Hepatocyte (in vitro differentiated cells): Measurements from ENCODE around the gene ZNF488. TPM values are rescaled to one million over a fixed set of nuclear protein-coding genes. Genes with fewer than 3 reads are reported as not detected.

Experiments
- DNase-seq: peaks from one replicate; pipeline ENCODE4 v3.0.0-alpha.2; 2016; ENCODE audit warnings: low spot score
- H2AFZ ChIP-seq: fragments of 200-600 bp; sonication (generic); 2 replicates; pipeline ENCODE4 v1.6.0; 2016; ENCODE audit warnings: antibody characterized with exemption, mild to moderate bottlenecking
- H3K27ac ChIP-seq: fragments of 200-600 bp; sonication (generic); 2 replicates; pipeline ENCODE4 v1.5.1; 2016; ENCODE audit warnings: mild to moderate bottlenecking
- H3K27me3 ChIP-seq: fragments of 200-600 bp; sonication (generic); 2 replicates; pipeline ENCODE4 v1.6.1; 2016
- H3K36me3 ChIP-seq: fragments of 200-600 bp; sonication (generic); replicated peaks from 2 replicates; pipeline ENCODE4 v1.5.1; 2016; ENCODE audit warnings: low read depth; ENCODE audit not compliant: insufficient read depth
- H3K4me1 ChIP-seq: fragments of 200-600 bp; sonication (generic); 2 replicates; pipeline ENCODE4 v1.5.1; 2016; ENCODE audit warnings: mild to moderate bottlenecking, moderate library complexity; ENCODE audit not compliant: insufficient read depth
- H3K4me2 ChIP-seq: fragments of 200-600 bp; sonication (generic); 2 replicates; pipeline ENCODE4 v1.6.0; 2016
- H3K4me3 ChIP-seq: fragments of 200-600 bp; sonication (generic); 2 replicates; pipeline ENCODE4 v1.5.1; 2016; ENCODE audit warnings: mild to moderate bottlenecking
- H3K79me2 ChIP-seq: fragments of 200-600 bp; sonication (generic); 2 replicates; pipeline ENCODE4 v1.6.0; 2017; ENCODE audit warnings: mild to moderate bottlenecking
- H3K9me2 ChIP-seq: fragments of 200-600 bp; sonication (generic); replicated peaks from 2 replicates; pipeline ENCODE4 v1.6.0; 2017; ENCODE audit warnings: mild to moderate bottlenecking; ENCODE audit not compliant: insufficient read depth
- H3K9me3 ChIP-seq: fragments of 200-600 bp; sonication (generic); 2 replicates; pipeline ENCODE4 v1.5.1; 2016; ENCODE audit warnings: low read depth, mild to moderate bottlenecking
- H4K20me1 ChIP-seq: fragments of 200-600 bp; sonication (generic); 2 replicates; pipeline ENCODE4 v1.6.0; 2016; ENCODE audit warnings: mild to moderate bottlenecking; ENCODE audit not compliant: insufficient read depth, poor library complexity, severe bottlenecking
- CTCF ChIP-seq: fragments of 200-600 bp; sonication (generic); IDR thresholded peaks from 2 replicates; pipeline ENCODE4 v1.5.1; 2016; ENCODE audit warnings: antibody characterized with exemption, mild to moderate bottlenecking; ENCODE audit not compliant: poor library complexity
- EZH2 ChIP-seq: fragments of 200-600 bp; sonication (generic); IDR thresholded peaks from 2 replicates; pipeline ENCODE4 v1.6.1; 2016; ENCODE audit warnings: antibody characterized with exemption, mild to moderate bottlenecking, borderline replicate concordance
- EZH2phosphoT487 ChIP-seq: fragments of 200-600 bp; sonication (generic); IDR thresholded peaks from one replicate; pipeline ENCODE4 v1.6.1; 2018; ENCODE audit warnings: antibody characterized with exemption, mild to moderate bottlenecking, low read depth, moderate library complexity; ENCODE audit not compliant: unreplicated experiment, severe bottlenecking
- WGBS: methylation state at CpG from one replicate; pipeline ENCODE4 v1.1.6; 2016; ENCODE audit warnings: low lambda C conversion rate; ENCODE audit errors: missing lambda C conversion rate; 5-methylcytosine and 5-hydroxymethylcytosine counted together
- polyA plus RNA-seq: library from polyadenylated mRNA; unstranded; fragments of >200 nt; fragmentation: Nextera tagmentation; extraction: Ambion mirVana; gene quantifications from 2 replicates; pipeline ENCODE4 v1.2.1, GENCODE V29; 2016
- total RNA-seq: library from RNA; depleted of rRNA; stranded (reverse); fragments of >200 nt; gene quantifications from 2 replicates; pipeline ENCODE4 v1.2.3, GENCODE V29; 2014

Gene ZNF488
- total and polyA plus RNA-seq, 2 experiments from 2014 or later = 1.2 to 2.5 TPM

- Histone ChIP-seq H3K36me3 (no peaks in the 10 kb centered on the region), H3K4me3 (no peak overlapping the region), H3K4me1 (no peaks in the 10 kb centered on the region), H3K27me3 (no peaks in the 10 kb centered on the region), H2AFZ (no peak overlapping the region), H4K20me1 (no peaks in the 10 kb centered on the region), H3K27ac (no peak overlapping the region), H3K4me2 (no peak overlapping the region), H3K9me3 (no peaks in the 10 kb centered on the region), H3K79me2 (no peaks in the 10 kb centered on the region), H3K9me2 (no peaks in the 10 kb centered on the region)
- no peak for DNase-seq
- WGBS = 96% methylated on average over 6 of the region's 6 CpGs
- TF ChIP-seq EZH2 (no peak), EZH2phosphoT487 (no peak), CTCF (no peak)
Measured at GRCh38 chr10:47415520-47416304, 31.6 kb upstream of the ZNF488 start.

GRCh38 chr10:47414752-47415519, 30.8 kb upstream of the ZNF488 start:
- no peak overlapping the region for H3K27ac ChIP-seq
- no peak overlapping the region for H2AFZ ChIP-seq
- WGBS = 90% methylated on average over 19 of the region's 19 CpGs
- TF ChIP-seq EZH2 (no peak), CTCF (no peak), EZH2phosphoT487 (no peak)
- no peaks in the 10 kb centered on the region for H3K4me1 ChIP-seq
- no peaks in the 10 kb centered on the region for H3K9me2 ChIP-seq
- no peaks in the 10 kb centered on the region for H3K27me3 ChIP-seq
- H3K4me3 ChIP-seq = no peak overlapping the region
- H3K79me2 ChIP-seq = no peaks in the 10 kb centered on the region
- H3K36me3 ChIP-seq = no peaks in the 10 kb centered on the region
- no peak for DNase-seq
- H3K4me2 ChIP-seq = no peak overlapping the region
- no peaks in the 10 kb centered on the region for H3K9me3 ChIP-seq
- no peaks in the 10 kb centered on the region for H4K20me1 ChIP-seq

GRCh38 chr10:47414227-47414592, 30.1 kb upstream of the ZNF488 start:
- TF ChIP-seq CTCF (no peak), EZH2 (no peak), EZH2phosphoT487 (no peak)
- Histone ChIP-seq H3K27ac (no peak overlapping the region), H3K9me2 (no peaks in the 10 kb centered on the region), H3K4me2 (no peak overlapping the region), H4K20me1 (no peaks in the 10 kb centered on the region), H3K4me1 (no peaks in the 10 kb centered on the region), H2AFZ (no peak overlapping the region), H3K79me2 (no peaks in the 10 kb centered on the region), H3K9me3 (no peaks in the 10 kb centered on the region), H3K4me3 (no peak overlapping the region), H3K36me3 (no peaks in the 10 kb centered on the region), H3K27me3 (no peaks in the 10 kb centered on the region)
- WGBS = 95% methylated on average over 2 of the region's 2 CpGs
- no peak for DNase-seq
